ENCODE measurements around the gene HOXB6. TPM values are rescaled to one million over a fixed set of nuclear protein-coding genes. Genes with fewer than 3 reads are reported as not detected.

The HOXB6 gene
- total RNA-seq, 1 experiment from 2014 or later, result 64.8 TPM

GRCh38 chr17:48571024-48571818 is 33.6 kb downstream of the HOXB6 start:
- POLR2A ChIA-PET, result no interaction called here

More at GRCh38 chr17:48571024-48571818, 33.6 kb downstream of the HOXB6 start:
- intact Hi-C loops (cut with micrococcal nuclease), result no loop called here
- no peak for ATAC-seq
- ChIA-PET CTCF (no interaction called here), RAD21 (ENCODE audit: low non-redundant PET in 1 of 2, low total read pairs in 2 of 2, uncharacterized antibody in 2 of 2, unreplicated experiment in 2 of 2) (no interaction called here)
- TF ChIP-seq RAD21 (IDR thresholded peaks at IDR 0.05; ENCODE audit: low read depth), result no peak
- TF ChIP-seq POLR2AphosphoS5 (IDR thresholded peaks at IDR 0.05; ENCODE audit: low read depth, low read length), result no peak
- no peak for TF ChIP-seq SRF (IDR thresholded peaks at IDR 0.05; ENCODE audit: low read depth)
- TF ChIP-seq REST (IDR thresholded peaks at IDR 0.05; ENCODE audit: low read depth), result no peak
- TF ChIP-seq CBX3 (IDR thresholded peaks at IDR 0.05; ENCODE audit: low read depth), result no peak
- no peak for TF ChIP-seq CTCF (IDR thresholded peaks at IDR 0.05 in 2 of 3, conservative IDR thresholded peaks at IDR 0.05 in 1 of 3; ENCODE audit: borderline replicate concordance in 1 of 3, insufficient read depth in 1 of 3, low read depth in 2 of 3, low read length in 2 of 3)
- no peak for TF ChIP-seq CEBPB (IDR thresholded peaks at IDR 0.05; ENCODE audit: low read depth)
- no peak for TF ChIP-seq TCF7L2 (IDR thresholded peaks at IDR 0.05; ENCODE audit: borderline replicate concordance, extremely low read depth, insufficient read depth, insufficient read length)
- no peak for TF ChIP-seq ATF3 (IDR thresholded peaks at IDR 0.05)
- TF ChIP-seq FOSL1 (IDR thresholded peaks at IDR 0.05; ENCODE audit: low read depth), result no peak
- TF ChIP-seq EGR1 (IDR thresholded peaks at IDR 0.05; ENCODE audit: low read depth), result no peak
- no peak for TF ChIP-seq SP1 (IDR thresholded peaks at IDR 0.05; ENCODE audit: low read depth)
- TF ChIP-seq ZBTB33 (IDR thresholded peaks at IDR 0.05; ENCODE audit: extremely low read depth, insufficient replicate concordance, low read length), result no peak
- no peak for TF ChIP-seq EZH2phosphoT487 (IDR thresholded peaks at IDR 0.05; ENCODE audit: borderline replicate concordance)
- TF ChIP-seq EZH2 (IDR thresholded peaks at IDR 0.05), result no peak
- TF ChIP-seq MAX (IDR thresholded peaks at IDR 0.05), result no peak
- TF ChIP-seq YY1 (IDR thresholded peaks at IDR 0.05; ENCODE audit: extremely low read depth, insufficient replicate concordance, low read depth, low read length), result no peak
- TF ChIP-seq ELF1 (IDR thresholded peaks at IDR 0.05; ENCODE audit: borderline replicate concordance, low read depth), result no peak
- Histone ChIP-seq H3K9ac (ENCODE audit: low read length) (no peak overlapping the region), H4K20me1 (ENCODE audit: insufficient read depth) (no peaks in the 10 kb centered on the region), H3K4me1 (ENCODE audit: control insufficient read depth in 1 of 2, insufficient read depth in 2 of 2, low read length in 2 of 2) (peaks cover 0 to 5% of the 10 kb centered on the region in 2 experiments; a peak in 1 of 4 replicates), H3K79me2 (ENCODE audit: insufficient read depth, low read length) (peaks cover 79% of the 10 kb centered on the region), H3K4me3 (replicated peaks in 1 of 2; ENCODE audit: low read depth in 1 of 2, low read length in 2 of 2) (no peak overlapping the region), H3K36me3 (ENCODE audit: control insufficient read depth in 1 of 2, insufficient read depth in 2 of 2, low read length in 2 of 2) (no peaks in the 10 kb centered on the region; a peak in 1 of 4 replicates), H3K27me3 (ENCODE audit: insufficient read depth, low read length) (no peaks in the 10 kb centered on the region), H3K4me2 (ENCODE audit: low read length) (no peak overlapping the region), H3K27ac (ENCODE audit: low read depth, low read length) (no peak overlapping the region), H3K9me2 (ENCODE audit: insufficient read depth) (no peaks in the 10 kb centered on the region), H3K9me3 (ENCODE audit: control insufficient read depth in 1 of 2, insufficient read depth in 1 of 2, low read depth in 1 of 2, low read length in 2 of 2) (no peaks in the 10 kb centered on the region), H2AFZ (ENCODE audit: low read depth, low read length, poor library complexity, severe bottlenecking) (no peak overlapping the region)
- DNase-seq (ENCODE audit: low read depth, low spot score), result no peak
- BruUV-seq (replicated peaks), result no TSS peak
